ENCODE data around the gene FLAD1. TPM values are rescaled to one million over a fixed set of nuclear protein-coding genes. Genes with fewer than 3 reads are reported as not detected.

The FLAD1 gene
- total and polyA plus RNA-seq, 2 of the 8 experiments (the other 6 are each of a cell fraction or from before 2014, with no cell fraction given) = 104 to 143 TPM

DNA sequence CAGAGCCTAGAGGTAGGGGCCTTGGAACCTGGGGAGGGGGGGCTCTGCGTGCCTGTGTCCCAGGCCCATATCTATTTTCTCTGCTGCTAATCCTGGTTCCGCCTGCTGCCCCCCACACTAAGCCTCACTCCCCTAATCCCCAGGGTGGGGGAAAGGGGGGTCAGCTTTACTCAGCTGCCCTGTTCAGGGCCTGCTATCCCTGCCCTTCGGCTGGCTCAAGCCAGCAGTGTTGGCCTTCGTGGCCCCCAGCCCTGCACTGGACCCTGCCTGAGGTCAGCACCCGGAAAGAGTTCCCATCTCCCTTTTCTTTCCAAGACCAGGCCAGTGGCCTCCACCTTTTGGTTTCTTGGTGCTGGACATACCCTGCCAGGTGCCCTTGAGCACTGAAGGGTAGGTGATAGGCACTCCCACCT, 27.9 kb downstream of the FLAD1 start (continued):
- no peak for TF ChIP-seq RNF2 (IDR thresholded peaks at IDR 0.05; ENCODE audit: borderline replicate concordance, low read depth, low read length, missing control alignments, poor library complexity, severe bottlenecking)
- TF ChIP-seq TCF12 (IDR thresholded peaks at IDR 0.05; ENCODE audit: low read depth, low read length) = no peak
- TF ChIP-seq SAP30 (IDR thresholded peaks at IDR 0.05; ENCODE audit: insufficient read depth, insufficient replicate concordance, low read length) = no peak
- TF ChIP-seq, protein P1, sequence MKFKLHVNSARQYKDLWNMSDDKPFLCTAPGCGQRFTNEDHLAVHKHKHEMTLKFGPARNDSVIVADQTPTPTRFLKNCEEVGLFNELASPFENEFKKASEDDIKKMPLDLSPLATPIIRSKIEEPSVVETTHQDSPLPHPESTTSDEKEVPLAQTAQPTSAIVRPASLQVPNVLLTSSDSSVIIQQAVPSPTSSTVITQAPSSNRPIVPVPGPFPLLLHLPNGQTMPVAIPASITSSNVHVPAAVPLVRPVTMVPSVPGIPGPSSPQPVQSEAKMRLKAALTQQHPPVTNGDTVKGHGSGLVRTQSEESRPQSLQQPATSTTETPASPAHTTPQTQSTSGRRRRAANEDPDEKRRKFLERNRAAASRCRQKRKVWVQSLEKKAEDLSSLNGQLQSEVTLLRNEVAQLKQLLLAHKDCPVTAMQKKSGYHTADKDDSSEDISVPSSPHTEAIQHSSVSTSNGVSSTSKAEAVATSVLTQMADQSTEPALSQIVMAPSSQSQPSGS (IDR thresholded peaks at IDR 0.05; ENCODE audit: low read length) = no peak
- TF ChIP-seq MAFK (IDR thresholded peaks at IDR 0.05; ENCODE audit: low read depth, low read length) = no peak

All from H1 (cell line).